ENCODE data around the gene IBA57.

IBA57 gene

DNA sequence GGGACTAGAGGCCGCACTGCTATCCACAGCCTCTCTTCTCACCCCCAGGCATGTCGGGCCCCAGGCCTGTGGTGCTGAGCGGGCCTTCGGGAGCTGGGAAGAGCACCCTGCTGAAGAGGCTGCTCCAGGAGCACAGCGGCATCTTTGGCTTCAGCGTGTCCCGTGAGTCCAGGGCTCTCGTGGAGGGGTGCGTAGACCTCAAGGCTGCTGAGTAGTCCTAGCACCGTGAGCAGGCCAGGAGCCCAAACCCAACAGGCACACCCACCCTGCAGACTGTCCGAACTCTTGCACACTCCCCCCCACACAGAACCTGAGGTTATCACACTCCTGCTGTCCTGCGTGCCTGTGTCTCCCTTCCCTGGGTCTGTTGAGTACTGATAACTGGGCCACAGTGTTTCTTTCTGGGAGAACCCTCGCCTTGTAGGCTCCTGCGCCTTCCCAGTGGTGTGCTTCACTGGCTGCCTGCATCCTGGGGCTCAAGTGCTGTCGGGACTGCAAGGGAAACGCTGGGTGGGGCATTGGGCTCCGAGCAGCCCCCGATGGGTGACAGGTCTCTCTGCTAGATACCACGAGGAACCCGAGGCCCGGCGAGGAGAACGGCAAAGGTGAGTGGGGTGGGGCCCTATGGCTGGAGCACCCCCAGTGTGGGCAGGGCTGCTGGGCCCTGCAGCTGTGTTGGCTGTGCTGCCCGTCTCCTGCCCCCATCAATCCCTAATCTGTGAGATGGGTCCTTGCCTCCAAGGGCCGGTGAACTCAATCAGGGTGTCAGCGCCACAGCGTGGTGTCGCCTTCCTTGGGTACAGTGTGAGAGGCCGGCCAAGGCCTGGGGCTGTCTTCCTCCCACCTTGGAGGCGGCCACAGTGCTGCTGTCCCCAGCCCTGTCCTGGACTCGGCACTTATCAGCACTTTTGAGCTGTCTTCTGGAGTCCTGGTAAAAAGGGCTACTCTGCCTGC is 19.9 kb upstream of the IBA57 start:
- DNase-seq = no peak

DNA sequence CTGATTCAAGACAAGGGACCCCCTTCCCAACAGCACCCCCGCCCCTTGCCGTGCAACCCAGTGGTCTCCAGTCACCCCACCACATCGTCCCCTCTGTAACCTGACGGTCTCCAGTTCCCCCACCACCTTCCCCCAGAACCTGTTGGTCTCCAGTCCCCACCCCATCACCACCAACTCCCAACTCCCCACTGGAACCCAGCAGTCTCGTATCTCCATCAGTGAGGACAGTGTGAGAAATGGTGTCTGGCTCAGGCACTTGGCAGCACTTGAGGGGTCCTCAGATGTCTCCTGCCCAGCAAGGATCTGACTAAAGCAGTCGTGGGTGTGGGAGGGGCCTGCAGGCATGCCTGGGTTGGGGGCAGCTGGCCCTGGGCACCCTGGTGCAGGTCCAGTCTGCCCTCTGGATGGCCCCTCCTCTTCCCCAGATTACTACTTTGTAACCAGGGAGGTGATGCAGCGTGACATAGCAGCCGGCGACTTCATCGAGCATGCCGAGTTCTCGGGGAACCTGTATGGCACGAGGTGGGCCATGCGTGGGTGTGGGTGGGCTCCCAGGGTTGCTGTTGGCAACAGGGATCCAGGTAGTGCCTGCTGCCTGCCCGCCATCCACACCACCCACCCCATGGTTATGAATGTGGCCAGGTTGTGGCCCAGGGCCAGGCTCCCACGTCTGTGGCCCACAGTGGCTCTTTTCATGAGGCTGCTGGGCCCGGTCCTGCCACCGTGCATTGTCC is 19.0 kb upstream of the IBA57 start:
- DNase-seq = no peak

DNA sequence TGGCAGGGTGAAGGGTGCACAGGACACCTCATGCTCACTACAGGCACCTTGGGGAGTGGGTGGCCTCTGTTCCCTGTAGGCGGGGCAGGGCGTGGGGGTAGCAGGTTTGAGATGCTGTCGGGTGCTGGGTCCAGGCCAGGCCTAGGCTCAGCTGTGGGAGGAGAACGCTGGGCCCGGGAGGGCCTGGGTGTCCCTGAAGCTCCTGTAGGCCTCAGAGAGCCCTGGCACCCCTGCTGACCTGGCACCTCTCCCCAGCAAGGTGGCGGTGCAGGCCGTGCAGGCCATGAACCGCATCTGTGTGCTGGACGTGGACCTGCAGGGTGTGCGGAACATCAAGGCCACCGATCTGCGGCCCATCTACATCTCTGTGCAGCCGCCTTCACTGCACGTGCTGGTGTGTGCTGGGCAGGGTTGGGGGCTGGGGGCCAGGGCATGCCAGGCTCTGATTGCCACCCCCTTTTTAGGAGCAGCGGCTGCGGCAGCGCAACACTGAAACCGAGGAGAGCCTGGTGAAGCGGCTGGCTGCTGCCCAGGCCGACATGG is 18.4 kb upstream of the IBA57 start:
- no peak for DNase-seq

DNA sequence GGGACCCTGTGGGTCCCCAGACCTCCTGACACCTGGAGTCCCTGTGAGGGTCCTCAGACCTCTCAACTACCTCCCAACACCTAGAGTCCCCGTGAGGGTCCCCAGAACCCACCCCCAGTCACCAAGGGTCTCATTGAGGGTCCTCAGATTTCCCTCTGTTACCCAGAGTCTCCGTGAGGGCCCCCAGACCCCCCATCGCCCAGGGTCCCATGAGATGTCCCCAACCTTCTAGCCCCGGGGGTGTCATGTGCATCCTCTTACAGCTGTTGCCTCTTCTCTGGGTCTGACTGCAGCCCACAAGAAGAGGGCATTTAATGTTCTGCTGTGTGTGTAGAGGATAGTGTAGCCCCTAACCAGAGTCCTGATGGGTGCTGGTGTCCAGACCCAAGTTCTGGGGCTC is 17.8 kb upstream of the IBA57 start:
- DNase-seq = no peak

DNA sequence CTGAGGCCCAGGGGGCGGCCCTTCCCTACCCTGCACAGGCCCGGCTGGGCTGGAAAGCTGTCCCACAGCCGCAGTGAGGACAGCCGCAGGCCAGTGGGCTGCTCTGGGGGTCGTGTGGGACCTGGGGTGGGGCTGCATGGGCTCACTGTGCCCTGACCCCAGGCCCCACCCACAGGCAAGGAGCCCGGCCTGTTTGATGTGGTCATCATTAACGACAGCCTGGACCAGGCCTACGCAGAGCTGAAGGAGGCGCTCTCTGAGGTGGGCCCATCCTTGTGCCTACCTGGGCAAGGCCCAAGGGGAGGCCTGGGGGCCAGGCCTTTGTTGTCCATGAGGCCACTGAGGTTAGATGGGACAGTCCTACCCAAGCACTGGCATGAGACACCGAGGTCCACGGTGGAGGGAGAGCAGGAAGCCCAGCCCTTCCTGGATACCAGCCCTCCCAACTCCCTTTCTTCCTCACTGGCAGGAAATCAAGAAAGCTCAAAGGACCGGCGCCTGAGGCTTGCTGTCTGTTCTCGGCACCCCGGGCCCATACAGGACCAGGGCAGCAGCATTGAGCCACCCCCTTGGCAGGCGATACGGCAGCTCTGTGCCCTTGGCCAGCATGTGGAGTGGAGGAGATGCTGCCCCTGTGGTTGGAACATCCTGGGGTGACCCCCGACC is 17.3 kb upstream of the IBA57 start:
- no peak for DNase-seq

DNA sequence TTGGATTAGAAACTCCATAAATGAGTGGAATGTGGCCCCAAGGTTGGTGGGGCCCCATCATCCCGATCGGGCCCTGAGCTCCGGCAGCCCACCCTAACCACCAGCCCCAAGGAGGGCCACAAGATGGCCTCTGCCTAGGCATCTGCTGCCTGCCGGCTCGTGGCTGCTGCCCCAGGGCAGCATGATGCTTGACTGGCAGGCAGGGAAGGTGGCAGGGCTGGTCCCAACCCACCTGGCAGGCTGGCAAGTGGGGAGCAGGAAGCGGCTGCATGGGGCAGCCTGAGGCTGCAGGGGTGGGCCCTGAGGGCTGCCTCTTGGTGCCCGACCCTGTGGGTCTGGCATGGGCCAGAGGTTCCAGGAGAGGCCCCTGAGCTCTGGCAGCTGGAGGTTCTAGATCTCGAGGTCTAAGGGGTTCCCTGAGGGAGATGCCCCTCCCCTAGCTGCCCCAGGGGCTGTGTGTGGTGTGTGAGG is 16.6 kb upstream of the IBA57 start:
- no peak for DNase-seq

DNA sequence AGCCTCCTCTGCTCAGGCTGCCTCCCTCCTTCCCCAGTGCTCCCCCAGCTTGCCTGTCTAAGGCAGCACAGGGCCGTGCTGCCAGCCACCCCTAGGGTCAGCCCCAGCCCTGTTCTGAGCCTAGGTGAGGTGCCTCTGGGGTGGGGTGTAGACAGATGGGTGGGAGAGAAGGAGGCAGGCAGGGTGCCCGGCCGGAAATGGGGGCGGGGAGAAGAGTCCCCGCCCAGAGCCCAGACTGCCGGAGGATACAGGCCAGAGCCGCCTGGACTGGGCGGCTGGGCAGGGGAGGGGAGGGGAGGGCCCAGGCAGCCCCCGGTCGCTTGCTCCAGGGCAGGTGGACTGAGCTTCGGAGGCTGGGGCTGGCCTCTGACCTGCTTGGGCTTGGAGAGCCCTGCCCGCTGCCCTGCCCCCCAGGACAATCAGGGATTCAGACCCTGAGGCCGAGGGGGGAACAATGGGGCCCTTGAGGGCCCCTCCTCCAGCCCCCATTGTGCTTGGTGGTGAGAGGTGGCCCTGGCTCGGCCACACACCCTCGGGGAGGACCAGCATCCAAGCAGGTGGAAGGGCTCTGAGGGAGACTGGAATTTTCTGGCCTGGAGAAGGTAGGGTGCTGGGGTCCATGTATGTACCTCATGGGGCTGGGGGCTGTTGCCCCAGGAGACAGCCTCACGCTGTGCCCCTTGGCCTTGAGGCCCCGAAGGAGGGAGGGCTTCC is 16.0 kb upstream of the IBA57 start, which contains the start of gene GJC2:
Gene GJC2, plus strand, starts transcription at position 525 of the 714 bp plus-strand sequence. CDS start 7,829 bp downstream, outside the sequence.
- DNase-seq = no peak

DNA sequence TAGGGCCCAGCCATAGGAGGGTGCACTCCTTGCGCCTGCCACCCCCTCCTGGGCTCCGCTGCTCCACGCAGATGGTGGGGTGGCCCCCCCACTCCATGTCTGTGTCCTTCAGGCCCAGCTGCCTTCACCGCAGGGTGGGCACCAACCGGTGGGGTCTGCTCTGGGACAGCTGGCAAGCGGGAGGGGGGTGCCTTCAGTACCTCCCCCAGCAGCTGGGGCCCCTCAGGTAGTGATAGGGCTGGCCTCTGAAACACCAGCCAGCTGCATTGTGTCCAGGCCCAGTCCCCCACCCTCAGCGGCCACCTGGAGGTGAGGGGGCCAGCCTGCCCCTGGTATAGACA is 15.5 kb upstream of the IBA57 start:
- no peak for DNase-seq

DNA sequence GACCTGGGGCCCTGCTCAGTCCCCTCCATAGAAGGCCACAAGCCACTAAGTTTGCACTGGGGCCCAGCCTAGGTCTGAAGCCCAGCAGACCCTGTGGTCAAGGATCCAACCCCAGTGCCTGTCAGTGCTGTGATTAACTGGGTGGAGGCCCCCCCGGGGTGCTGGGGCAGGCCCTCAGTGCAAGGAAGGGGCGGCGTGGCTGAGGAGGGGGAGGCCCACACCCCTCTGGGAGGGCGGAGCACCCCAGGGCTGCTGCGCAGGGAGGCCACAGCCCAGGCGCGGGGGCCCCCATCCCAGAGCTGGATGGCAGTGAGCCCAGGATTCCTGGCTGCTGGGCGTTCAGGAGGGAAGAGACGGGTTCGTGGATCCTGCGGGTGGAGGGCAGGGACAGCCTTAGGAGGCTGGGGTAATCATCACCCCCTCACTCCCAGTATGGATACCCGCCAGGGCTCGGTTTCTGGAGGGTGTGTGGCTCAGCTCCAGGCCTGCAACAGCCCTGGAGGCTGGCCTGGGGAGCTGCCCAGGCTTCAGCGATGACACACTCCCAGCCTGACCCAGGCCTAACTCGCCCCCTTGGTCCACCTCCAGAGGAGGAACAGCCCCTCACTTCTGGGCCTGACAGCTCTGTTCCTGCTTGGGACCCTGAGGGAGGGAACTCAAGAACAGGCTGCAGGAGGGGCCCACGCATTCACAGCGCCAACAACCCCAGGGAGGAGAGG is 15.0 kb upstream of the IBA57 start:
- DNase-seq = no peak

DNA sequence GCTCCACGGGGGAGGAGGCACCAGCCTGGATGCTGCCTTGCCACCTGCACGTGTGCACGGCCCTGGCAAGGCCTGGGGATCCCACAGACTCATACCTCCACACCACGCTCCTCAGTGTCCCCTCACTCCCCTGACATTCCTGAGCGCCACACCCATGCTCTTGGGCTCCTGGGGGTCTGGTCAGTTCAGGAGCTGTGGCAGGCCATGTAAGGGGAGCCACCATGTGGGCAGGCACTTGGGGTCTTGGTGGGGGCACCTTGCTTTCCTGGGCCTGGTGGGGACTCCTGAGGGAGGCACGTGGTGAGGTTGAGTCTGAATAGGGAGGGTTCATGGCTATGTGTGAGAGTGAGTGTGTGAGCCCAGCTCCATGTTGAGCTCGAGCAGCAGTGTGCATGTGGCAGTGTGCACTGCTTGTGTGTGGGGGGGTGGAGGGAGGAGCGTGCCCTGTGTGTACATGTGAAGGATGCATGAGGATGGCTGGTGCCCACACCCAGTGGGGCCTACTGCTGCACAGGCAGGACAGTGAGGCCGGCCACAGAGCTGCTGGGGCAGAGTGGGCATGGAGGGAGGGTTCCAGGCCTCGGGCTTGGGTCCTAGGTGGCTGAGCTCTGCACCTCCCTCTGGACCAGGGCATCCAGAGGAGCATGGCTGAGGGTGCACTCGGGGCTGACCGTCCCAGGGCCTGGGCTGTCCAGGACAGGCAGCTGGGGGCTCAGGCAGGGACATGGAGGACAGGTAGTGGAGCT is 14.3 kb upstream of the IBA57 start:
- no peak for DNase-seq

DNA sequence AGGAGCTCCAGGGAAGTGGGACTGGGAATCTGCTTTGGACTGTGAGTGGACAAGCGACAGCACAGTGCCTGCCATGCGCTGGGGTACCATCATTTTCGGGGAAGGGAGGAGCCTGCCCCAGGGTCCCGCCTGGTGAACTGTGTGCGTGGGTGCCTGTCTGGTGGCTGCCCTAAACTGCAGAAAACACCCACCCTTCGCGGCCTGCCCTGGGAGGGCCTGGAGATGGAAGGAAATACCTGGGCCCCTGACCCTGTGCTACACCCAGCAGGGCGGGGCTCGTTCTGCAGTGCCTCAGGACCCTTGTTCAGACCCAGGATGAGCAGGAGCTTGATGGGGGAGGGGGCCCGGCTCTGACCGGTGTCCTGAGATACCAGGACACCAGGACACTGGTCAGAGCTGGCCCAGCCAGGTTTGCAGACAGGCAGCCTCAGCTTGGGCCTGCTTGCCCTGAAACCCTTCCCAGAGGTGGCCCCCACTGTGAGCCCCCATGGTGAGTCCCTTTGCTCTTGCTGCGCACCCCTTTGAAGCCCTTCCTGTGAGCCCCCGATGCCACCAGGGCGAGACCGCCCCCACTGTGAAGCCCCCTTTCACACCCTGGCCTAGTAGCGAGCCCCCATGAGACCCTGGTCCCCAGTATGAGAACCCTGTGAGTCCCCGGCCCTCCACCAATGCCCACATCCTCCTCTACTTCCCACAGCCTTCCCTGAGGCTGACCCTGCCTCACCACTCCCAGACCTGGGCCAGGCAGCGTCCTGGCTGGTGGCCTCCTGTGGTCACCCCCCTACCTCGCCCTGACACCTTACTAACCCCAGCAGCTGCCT is 13.3 kb upstream of the IBA57 start:
- no peak for DNase-seq

DNA sequence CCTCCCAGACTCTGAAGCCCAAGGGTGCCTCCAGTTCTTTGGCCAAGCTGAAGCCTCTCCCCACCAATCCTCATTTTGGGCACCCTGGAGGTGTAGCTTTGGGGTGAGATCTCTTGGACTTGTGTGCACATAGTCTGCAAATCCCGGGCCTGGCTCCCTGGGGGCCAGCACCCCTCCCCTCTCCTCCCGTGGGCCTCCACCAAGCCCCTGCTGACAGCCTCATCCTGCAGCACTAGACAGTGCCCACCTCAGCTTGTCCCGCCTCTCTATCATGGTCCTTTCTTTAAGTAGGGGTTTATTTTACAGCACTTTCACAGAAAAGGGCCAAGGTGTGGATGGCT is 12.7 kb upstream of the IBA57 start:
- no peak for DNase-seq

DNA sequence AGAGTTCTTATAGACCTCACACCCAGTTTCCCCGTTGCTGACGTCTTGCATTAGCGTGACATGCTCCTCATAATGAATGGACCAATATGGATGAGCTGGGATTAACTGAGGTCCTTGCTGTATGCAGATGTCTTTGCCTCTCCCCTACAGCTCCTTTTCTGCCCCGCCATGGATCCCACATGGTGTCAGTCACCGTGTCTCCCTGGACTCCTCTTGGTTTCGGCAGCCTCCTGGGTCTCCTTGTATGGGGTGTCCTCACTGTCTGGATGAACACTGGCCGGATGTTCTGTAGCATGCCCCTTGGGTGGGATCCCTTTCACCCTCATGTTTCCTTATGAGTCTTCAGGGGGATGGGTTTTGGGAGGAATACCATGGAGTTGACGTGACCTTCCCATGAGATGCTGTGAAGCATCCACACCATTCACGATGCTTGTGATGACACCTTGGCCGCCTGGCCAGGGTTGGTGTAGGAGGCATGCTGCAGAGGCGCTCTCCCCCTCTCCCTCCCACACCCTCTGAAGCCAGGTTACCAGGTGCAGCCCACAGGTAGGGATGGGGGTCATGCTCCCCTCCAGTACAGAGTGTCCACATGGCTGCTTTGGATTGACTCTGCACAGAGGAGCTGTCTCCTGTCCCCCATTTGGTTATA is 11.5 kb upstream of the IBA57 start:
- no peak for DNase-seq

DNA sequence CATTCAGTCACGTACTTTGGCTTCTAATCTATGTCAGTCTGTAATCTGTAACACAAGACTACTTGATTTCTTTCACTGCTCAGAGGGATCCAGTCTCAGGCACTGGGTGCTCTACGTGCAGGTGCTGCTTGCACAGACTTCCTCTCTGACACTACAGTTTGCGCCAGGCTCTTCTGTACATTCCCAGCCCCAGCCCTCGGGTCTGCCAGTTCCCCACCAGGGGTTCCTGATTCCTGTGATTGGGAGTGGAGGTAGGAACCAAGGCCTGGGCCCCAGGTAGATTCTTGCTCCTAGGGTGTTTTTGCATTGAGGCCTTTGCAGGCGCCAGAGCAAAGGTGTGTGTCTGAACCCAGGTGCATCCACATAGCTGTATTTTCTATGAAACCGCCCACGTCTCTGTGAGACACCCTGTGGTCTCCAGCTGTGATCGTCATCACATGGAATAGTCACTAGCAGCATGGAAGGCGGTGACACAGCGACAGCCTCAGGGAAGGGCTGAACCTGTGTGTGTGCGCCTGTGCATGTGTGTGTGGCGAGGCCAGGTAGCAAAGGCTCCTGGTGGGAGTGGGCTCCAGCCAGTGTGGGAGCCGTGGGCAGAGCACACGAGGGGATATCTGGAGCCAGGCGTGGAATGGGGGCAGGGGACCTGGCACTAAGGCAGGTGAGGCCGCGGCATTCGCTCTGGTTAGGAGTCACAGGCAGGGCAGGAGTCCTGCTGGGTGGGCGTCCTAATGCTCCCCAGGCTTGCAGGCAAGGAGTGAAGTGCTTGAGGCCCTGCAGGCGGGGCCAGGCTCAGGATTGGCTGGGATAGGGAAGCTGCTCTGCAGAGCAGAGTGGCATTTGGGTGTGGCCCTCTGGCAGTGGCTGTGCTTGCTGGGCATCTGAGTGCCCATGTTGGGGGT is 10.7 kb upstream of the IBA57 start:
- no peak for DNase-seq

DNA sequence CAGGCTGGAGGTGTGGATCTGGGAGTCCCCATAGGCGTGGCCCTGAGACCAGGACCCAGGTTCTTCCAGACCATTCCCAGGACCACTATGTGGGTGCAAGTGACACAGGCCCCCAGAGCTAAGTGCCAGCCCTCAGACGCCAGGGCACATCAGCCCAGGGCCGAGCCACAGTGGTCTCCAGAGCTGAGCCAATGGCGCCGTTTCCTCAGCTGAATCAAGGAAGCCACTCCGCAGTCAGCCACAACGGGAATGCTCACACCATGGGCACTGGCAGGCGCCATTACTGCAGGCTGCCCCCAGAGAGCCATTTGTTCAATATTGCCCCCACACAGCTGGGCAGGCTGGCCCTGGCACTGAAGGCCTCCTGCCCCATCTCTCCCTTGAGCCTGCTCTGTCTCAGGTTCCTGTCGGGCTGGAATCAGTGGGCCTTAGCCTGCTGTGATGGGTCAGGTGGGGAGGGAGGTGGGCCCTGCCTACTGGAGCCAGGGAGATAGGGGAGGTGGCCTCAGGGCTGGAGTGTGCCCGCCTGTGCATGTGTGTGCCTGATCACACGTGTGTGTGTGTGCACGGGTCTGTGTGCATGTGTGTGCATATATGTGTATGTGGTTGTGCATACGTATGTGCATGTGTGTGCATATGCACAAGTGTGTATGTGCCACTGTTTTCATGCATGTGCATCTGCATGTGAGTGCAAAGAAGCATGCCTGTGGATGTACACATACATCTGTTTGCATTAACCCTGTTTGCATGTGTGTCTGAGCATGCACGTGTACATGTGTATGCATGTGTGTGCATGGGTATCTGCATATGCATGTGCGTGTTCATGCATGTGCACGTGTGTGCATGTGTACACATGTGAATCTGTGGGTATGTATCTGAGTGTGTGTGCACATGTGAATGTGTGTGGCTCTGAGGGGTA is 9.7 kb upstream of the IBA57 start:
- no peak for DNase-seq

DNA sequence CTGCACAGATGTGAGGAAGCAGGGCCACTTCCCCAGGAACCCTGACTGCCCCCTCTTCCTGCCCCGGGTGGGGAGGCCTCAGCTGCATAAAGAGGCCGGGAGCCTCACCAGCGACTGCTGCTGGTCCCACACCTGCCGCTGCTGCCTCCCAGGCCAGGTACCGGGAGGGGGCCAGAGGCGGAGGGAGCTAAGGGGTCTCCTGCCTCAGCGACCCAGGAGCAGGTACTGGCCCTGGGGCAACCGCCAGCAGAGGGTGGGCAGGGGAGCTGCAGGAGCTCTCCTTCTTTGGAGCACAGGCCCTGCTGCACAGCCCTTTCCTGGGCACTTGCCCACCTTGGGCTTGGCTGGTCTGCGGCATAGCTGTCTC is 9.1 kb upstream of the IBA57 start:
- DNase-seq = no peak

DNA sequence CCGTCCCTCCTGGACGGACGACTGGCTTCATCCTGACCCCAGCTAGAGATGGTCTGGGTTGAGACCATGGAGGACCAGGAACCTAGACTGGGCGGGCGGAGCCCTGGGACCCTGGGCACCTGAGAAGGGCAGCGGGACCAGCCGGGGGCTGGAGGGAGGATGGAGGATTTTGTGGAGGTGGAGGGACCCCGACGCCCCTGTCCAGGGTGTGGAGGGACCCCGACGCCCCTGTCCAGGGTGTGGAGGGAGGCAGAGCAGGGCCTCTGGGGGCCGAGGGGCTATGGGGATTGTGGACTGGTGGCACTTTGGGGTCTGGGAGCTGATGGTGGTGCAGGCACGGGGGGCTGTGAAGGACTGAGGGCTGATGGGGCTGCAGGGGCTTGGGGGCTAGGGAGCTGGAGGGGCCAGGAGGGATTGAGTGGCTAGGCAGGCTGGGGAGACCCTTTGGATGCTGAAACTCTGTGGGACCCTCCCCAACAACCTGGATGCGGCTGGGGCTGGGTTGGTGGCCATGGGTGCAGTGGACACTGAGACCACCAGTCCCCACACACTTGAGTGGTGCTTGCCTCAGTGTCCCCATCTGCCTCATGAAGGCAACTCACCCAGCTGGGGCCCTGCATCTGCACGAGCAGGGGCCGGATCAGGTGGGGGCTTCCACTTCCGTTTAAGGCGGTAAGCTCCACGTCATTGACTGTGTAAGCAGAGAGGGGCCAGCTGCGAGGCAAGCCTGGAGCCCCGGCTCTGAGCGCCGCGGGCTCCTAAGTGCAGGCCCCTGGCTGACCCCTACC is 8.5 kb upstream of the IBA57 start:
- DNase-seq = no peak

Data from GF-D8 (cell line).